Fibroblast of villous mesenchyme (primary cell): ENCODE data around the gene SMIM11. TPM values are rescaled to one million over a fixed set of nuclear protein-coding genes. Genes with fewer than 3 reads are reported as not detected.
A peak's percentile ranks its signal among the peaks of the same experiment; 100 is the strongest.

ENCODE experiments used
- DNase-seq: peaks from one replicate; pipeline ENCODE4 v3.0.0-alpha.2; 2010; ENCODE audit warnings: low read depth
- H3K4me3 ChIP-seq: 2 replicates; pipeline ENCODE4 v1.5.1; 2011; ENCODE audit warnings: low read depth, mild to moderate bottlenecking, low read length
- CTCF ChIP-seq: IDR thresholded peaks from 2 replicates; pipeline ENCODE4 v1.5.1; 2012; ENCODE audit warnings: low read depth, mild to moderate bottlenecking, low read length; ENCODE audit not compliant: insufficient read depth
- total RNA-seq: library from RNA; depleted of rRNA; stranded (reverse); fragments of >200 nt; gene quantifications from 2 replicates; pipeline ENCODE4 v1.2.3, GENCODE V29; 2012

The SMIM11 gene
- total RNA-seq, 1 donor, result 4.7 TPM

- DNase-seq, result no peak
- no peak overlapping the region for H3K4me3 ChIP-seq
- no peak for TF ChIP-seq CTCF
These were observed 30.7 kb upstream of the SMIM11 start for GRCh38 chr21:34344584-34344983.

GRCh38 chr21:34345091-34345871, 30.0 kb upstream of the SMIM11 start:
- DNase-seq, result peak; percentile 44
- no peak overlapping the region for H3K4me3 ChIP-seq
- no peak for TF ChIP-seq CTCF

DNA sequence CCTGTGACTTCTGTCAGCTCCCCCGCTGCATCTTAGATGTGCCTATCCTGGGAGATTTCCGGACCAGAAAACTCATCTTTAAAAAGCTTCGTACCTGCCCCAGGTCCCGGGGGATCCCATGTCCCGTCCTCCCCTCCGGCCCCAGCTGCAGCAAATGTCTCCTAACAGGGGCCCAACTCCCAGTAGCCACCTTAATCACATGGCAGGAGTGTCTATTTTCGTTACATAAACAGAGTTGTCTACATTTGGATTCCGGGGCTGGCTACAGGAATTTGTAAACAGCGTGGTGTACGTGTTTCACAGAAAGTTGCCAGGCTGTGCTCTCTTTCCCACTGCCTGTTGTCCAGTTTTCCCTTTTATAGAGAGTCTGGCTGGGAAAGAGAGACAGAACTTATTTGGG, 29.4 kb upstream of the SMIM11 start:
- TF ChIP-seq CTCF, result no peak
- DNase-seq, result peak; percentile 84
- H3K4me3 ChIP-seq, result no peak overlapping the region

GRCh38 chr21:34348890-34349519, 26.3 kb upstream of the SMIM11 start:
- TF ChIP-seq CTCF, result no peak
- H3K4me3 ChIP-seq, result no peak overlapping the region
- DNase-seq, result no peak

DNA sequence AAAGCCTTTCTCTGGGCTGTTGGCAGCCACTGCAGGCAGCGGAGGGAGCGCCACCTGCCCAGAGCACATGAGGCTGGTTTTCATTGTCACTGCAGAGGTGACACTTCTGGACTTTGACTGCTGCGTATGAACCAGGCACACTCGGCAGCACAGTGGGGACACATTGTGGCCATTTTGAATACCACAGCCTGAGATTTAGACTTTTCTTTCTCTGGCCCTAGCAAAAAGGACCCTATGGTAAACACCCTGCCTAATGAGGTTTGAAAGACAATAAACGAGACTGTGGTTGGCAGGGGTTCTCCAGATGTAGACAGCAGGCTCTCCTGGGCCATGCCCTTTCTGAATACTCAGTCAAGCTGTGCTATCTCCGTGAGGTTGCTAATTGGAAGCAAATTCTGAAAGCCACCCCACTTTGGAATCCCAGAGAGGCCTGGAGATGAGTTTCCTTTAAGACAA, 23.5 kb upstream of the SMIM11 start:
- no peak overlapping the region for H3K4me3 ChIP-seq
- TF ChIP-seq CTCF, result peak; percentile 67
- DNase-seq, result peak; percentile 42

GRCh38 chr21:34352556-34352955, 22.8 kb upstream of the SMIM11 start:
- DNase-seq, result no peak
- no peak for TF ChIP-seq CTCF
- no peak overlapping the region for H3K4me3 ChIP-seq
